GM23338 (cell line): ENCODE data around the gene LY86.

Experiments
- CTCF ChIP-seq, 2 experiments: fragments of 200-600 bp in 1 of 2; sonication (generic) in 1 of 2; conservative IDR thresholded peaks; 2 replicates each; pipeline versions ENCODE4 v1.5.1 to v1.6.1; 2016 to 2017; ENCODE audit warnings: antibody characterized with exemption in 2 of 2, low read depth in 2 of 2, mild to moderate bottlenecking in 2 of 2, moderate library complexity in 1 of 2
- POLR2AphosphoS5 ChIP-seq: IDR thresholded peaks from 2 replicates; pipeline ENCODE4 v1.6.1; 2016; ENCODE audit warnings: antibody characterized with exemption, low read depth

- no peak for TF ChIP-seq CTCF (conservative IDR thresholded peaks at IDR 0.05; ENCODE audit: low read depth in 2 of 2)
- no peak for TF ChIP-seq POLR2AphosphoS5
These were observed 7.4 kb downstream of the LY86 start for GRCh38 chr6:6595952-6596351.
